ENCODE results near the gene APC2.

The APC2 gene

DNA sequence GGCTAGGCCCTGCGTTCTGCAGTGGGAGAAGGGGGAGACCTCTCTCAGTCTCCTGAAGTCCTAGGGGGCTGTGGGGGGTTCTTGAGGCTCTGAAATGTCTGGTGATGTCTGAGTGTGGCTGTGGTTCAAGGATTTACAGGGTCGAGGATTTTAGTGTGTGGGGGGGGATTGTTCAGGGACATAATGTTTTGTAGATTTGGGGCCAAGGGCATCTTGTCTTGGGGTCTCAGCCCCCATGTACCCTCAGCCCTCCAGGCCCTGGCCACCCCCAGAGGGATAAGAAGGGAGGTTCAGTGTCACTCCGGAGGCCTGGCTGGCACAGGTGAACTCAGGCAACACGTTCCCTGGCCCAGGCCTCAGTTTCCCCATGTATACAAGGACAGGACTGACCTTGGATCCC lies 2.4 kb upstream of the APC2 start:
- no peak for DNase-seq

DNA sequence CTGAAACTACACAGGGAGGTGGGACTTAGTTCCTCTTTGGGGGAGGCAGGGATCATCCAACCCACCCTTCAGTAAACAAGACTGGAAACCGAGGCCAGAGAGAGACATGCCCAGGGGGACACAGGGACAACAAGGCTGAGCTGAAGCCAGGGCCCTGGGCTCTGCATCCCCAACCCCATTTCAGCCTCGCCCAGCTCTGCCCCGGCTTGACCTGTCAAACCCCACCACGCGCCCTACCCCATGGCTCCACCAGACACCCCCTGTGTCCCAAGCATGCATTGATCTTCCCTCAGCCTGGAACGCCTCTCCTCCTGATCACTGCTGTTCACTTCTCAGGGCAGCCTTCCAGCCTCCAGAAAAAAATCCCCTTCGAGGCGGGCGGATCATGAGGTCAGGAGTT lies 2.0 kb upstream of the APC2 start:
- DNase-seq, result no peak

DNA sequence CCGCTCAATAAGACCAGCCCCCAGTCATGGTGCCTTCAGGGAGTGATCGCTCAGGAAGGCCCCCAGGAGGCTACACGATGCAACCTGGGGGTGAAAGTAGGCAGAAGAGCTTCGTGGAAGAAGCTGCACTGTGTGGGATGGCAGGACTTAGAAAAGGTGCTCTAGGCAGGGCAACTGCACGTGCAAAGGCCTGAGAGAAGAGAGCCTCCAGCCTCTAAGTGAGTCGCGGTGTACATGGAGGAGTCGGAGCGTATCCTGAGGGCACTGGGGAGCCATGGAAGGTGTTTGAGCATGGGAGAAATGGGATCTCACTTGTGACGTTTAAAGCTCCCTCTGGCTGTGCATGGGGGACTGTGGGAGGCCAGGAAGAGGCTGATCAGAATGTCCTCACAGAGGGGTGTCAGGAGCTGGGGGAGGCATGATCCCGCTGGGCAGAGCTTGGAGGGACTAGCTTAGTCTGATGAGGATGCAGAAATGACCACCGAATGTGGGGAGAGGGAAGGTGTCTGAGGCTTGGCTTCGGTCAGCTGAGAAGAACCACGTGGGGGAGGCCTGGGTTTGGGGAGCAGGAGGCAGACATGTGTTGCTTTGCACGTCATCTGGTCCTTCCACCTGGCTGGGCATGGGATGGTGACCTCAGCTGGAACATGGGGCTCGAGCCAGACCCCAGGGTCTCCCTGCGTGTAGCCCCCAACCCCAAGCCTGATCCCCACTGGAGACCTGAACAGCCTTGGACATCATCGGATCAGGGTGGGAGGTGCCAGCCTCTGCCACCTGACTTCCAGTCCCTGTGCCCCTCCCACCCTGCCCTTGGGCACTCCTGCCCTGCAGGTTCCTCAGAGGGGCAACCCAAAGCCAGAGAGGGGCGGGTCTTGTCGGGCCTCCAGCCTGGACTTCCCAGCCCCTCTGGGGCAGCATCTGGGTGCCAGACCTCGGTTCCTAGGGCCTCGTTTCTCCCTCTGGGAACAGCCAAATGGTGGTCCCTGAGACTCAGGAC lies 1.1 kb downstream of the APC2 start:
- no peak for DNase-seq

DNA sequence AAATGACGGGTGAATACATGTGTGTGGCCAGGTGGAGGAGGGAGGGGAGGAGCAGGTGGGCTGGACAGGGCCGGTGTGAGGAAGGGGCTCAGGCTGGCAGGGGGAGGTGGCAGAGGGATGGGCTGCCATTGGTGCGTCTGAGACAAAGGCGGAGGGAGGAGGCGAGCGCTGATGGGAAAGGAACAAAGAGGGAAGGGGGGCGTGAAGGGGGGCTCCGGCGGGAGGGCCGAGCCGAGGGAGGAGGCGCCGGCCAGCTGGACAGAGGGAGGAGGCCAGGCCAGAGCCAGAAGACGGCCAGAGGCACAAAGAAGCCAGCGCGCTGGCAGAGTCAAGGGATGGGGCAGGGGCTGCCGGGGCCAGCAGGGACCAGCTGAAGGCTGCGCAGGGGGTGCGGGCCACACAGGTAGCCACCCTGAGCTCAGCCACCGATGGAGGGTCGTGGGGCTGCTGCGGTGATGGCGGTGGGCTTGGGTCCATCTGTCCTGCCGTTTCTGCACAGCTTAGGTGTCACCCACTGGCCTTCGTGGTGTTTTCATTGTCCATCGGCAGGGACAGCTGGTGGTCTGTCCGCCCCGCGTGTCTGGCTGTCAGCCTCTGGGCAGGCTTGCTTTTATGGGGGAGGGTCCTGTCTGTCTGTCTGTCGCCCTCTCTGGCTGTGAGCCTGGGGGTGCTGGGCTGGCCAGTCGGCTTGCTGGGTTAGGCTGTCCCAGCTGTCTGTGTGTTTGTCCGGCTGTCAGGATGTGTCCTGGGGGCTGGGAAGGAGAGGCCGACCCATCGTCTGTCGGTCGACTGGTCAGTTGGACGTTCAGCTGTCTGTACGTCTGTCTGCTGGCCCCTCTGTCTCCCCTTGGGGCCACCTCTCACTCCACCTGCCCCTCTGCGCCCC lies 2.2 kb downstream of the APC2 start:
- DNase-seq, result no peak

DNA sequence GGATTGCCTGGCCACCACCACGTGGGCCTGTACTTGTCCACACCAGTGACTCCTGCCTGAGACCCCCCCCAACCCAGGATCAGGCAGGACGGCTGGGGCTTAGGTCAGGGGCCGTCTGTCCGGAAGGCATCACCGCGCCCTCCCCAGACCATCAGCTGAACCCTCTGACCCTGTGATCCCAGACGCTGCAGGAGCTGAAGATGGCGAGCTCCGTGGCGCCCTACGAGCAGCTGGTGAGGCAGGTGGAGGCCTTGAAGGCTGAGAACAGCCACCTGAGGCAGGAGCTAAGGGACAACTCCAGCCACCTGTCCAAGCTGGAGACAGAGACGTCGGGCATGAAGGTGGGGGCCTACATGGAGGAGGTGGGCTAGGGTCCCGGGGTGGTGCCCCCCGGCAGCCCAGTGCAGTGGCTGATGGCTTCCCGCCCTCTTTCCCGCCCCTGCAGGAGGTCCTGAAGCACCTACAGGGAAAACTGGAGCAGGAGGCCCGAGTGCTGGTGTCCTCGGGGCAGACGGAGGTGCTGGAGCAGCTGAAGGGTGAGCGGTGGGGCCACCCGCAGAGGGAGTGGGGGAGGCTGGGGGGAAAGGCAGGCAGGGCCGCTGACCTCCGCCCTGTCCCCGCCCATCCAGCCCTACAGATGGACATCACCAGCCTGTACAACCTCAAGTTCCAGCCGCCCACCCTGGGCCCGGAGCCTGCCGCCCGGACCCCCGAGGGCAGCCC lies 3.0 kb downstream of the APC2 start:
- DNase-seq, result no peak

DNA sequence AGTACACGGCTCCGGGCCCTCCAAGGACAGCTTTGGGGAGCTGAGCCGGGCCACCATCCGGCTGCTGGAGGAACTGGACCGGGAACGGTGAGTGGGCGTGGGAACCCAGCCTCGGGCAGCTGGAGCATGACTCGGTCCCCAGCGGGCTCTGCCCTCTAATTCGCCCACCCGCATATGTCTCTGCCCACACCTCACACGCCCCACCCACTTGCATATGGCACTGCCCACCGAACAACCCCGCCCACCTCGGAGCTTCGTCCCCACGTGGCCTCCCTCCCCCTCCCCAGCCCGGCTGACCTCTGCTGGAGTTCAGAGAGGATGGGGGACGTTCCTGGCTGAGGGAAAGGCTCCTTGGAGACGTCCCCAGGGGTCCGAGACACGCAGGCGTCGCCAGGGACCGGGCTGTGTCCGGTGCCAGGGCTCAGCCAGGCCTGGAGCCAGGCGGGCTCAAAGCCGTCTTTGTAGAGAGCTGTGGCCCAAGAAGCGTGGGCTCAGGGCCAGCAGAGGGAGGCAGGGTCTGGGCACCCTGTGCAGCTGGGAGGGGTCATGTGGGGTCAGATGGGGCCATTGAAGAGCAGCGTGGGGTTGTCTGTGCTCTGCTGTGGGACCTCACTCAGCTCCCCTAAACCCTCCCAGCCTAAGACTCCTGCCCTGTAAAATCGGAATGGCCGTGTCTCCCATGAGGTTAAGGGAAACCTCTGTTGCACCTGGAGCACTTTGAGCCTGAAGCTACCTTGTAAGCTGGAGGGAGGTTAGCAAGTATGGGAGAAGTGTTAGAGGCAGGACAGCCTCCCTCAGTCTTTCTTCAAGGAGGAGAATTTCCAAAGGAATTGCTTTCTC lies 3.8 kb downstream of the APC2 start:
- no peak for DNase-seq

DNA sequence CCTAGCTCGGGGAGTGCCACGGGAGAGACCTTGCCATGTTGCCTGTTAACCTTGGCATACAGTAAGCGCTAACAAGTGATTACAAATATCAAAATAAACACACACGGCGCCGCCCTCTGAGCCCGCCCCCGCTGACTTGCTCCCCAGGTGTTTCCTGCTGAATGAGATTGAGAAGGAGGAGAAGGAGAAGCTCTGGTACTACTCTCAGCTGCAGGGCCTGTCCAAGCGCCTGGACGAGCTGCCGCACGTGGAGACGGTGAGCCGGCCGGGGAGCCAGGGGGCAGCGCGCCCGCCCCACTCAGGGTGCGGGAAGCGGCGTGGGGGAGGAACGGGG lies 5.0 kb downstream of the APC2 start:
- DNase-seq, result no peak

DNA sequence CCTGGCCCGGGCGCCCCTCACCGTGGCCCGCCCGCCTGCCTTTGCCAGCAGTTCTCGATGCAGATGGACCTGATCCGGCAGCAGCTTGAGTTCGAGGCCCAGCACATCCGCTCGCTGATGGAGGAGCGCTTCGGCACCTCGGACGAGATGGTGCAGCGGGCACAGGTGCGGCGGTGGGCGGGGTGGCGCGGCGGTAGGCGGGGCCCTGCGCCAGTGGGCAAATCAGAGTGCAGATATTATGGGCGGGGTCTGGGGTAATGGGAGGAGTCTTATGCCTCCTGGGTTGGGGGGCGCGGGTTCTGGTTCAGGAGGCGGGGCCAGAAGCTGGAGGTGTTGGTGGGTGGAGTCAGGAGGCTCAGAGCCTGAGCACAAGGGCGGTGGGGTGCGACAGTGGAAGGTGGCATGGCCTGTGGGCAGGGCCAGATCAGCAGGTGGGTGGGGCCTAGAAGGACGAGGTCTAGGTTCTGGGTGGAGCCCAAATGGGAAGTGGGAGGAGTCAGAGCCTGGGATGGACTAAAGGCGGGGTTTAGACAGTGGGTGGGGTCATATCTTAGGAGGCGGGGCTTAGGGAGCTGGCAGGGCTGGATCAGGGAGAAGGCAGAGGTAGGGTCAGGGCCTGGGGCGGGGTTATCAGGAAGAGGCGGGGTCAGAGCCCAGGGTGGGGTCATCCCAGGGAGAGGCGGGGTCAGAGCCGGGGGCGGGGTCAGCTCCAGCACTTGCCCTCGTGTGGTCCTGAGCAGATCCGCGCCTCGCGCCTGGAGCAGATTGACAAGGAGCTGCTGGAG lies 5.6 kb downstream of the APC2 start:
- no peak for DNase-seq

DNA sequence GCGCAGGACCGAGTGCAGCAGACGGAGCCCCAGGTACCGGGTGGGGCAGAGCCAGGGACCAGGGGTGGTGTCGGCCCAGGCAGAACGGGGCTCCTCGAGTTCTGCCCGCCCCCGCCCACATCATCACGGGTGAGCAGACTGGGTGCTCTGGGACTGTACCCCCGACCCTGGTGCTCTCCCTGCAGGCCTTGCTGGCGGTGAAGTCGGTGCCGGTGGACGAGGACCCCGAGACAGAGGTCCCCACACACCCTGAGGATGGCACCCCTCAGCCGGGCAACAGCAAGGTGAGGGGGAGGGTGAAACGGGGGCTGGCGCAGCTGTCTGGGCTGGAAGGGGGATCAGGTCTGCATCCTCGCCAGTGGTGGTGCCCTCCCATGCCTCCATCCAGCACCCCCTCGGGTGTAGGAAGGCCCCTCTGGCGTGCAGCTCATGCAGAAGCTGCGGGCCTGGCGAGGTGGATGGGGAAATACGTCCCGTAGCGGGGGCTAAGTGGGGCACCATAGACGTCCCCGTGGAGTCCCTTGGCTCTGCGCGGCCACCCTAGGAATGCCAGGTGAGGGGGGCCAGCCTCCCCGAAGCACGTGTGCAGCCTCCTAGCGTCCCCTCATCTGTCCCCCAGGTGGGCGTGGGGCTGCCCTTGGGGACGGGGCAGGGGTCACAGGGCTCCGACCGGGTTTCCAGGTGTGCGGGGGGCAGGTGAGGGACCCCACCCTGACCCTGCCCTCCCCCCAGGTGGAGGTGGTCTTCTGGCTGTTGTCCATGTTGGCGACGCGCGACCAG lies 6.4 kb downstream of the APC2 start:
- DNase-seq, result no peak

DNA sequence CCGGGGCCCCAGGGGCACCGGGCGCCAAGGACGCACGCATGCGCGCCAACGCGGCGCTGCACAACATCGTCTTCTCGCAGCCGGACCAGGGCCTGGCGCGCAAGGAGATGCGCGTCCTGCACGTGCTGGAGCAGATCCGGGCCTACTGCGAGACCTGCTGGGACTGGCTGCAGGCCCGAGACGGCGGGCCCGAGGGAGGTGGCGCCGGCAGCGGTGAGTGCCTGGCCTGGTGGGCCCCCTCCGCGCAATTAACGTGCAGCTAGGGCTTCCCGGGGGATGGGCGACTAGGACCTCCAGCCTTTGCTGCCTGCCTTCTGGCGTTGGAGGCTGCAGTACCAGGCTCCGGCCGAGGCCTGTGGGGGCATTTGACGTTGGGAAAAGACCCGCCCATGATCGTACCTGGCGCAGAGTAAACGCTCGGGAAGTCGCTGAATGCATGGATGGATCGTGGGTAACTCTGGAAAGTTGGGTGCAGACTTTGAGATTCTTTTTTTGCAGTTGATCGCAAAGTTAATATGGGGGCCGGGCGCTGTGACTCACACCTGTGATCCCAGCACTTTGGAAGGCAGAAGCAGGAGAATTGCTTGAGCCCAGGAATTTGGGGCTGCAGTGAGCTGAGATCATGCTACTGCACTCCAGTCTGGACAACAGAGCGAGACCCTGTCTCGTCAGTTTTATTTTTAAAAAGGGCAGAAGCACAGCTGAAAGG lies 7.3 kb downstream of the APC2 start:
- DNase-seq, result no peak

DNA sequence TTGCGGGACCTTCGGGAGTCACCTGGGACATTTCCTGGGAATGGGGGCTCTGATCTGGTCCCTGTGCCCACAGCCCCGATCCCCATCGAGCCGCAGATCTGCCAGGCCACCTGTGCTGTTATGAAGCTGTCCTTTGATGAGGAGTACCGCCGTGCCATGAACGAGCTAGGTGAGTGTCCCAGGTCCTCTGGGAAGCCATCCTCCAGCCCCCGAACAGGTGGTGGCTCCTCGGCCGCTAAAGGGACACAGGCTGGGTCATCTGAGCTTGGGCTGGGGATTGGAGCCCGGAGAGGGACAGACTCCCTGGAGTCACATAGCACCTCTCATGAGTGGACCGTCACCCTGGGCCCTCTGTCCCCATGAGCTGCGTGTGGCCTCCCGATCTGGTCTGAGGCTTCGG lies 8.0 kb downstream of the APC2 start:
- DNase-seq, result no peak

DNA sequence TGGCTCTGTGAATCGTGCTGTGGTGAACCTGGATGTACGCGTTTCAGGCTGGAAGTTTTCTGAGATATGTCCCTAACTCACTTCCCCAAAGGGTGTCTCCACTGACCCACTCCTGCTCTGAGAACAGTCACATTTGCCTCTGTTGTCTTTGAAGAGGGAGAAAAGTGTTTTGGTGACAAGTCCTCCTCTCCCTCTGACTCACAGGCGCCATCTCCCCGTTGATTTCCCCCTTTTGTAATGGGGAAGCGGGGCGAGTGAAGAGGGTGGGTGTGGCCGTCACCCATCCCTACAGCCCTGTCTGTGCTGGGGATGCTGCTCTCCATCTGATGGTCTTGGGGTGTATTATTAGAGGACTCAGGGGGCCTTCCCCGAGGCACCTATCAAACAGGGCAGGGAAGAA lies 9.6 kb downstream of the APC2 start:
- no peak for DNase-seq

DNA sequence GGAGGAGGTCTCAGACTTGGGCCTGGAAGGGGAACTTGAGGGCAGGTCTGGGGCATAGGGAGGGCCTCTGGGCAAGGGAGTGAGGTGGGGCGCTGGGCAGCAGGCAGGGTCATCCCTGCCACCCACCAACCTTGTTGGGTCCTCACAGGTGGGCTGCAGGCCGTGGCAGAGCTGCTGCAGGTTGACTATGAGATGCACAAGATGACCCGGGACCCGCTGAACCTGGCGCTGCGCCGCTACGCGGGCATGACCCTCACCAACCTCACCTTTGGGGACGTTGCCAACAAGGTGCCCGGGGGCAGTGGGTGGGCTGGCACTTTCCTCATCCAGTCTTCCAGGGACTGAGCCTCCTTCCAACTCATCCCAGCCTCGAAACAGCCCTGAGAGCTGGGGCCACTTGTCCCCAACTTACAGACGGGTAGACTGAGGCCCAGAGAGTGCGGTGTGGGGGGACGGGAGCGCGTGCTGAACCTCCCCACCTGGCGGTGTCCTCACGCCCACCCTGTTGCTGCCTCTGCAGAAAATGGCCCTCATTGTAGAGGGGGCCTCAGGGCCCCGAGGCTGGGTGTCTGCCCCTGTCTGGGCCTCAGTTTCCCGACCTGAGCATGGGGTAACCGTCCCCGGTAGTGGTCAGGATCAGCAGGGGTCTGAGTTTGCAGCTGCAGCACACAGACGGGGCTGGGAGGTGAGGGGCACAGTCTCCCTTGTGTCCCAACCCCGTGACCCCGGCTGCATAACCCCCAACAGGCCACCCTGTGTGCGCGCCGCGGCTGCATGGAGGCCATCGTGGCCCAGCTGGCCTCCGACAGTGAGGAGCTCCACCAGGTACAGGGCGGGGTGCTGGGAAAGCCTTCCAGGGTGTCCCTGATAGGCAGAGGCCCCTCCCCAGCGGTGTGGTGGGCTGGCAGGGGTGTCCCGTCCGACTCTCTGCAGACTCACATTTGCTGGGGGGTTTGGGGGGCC lies 10.4 kb downstream of the APC2 start:
- no peak for DNase-seq

DNA sequence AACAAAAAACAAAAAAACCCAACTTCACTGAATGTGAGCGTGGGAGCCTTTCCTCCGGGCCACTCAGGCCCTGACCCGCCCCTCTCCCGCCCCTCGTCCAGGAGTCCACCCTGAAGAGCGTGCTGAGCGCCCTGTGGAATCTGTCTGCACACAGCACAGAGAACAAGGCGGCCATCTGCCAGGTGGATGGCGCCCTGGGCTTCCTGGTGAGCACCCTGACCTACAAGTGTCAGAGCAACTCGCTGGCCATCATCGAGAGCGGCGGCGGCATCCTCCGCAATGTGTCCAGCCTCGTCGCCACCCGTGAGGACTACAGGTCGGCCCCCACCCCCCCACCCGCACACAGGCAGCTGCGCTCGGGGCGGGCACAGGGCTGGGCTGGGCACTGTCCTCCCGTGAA lies 11.9 kb downstream of the APC2 start:
- no peak for DNase-seq

DNA sequence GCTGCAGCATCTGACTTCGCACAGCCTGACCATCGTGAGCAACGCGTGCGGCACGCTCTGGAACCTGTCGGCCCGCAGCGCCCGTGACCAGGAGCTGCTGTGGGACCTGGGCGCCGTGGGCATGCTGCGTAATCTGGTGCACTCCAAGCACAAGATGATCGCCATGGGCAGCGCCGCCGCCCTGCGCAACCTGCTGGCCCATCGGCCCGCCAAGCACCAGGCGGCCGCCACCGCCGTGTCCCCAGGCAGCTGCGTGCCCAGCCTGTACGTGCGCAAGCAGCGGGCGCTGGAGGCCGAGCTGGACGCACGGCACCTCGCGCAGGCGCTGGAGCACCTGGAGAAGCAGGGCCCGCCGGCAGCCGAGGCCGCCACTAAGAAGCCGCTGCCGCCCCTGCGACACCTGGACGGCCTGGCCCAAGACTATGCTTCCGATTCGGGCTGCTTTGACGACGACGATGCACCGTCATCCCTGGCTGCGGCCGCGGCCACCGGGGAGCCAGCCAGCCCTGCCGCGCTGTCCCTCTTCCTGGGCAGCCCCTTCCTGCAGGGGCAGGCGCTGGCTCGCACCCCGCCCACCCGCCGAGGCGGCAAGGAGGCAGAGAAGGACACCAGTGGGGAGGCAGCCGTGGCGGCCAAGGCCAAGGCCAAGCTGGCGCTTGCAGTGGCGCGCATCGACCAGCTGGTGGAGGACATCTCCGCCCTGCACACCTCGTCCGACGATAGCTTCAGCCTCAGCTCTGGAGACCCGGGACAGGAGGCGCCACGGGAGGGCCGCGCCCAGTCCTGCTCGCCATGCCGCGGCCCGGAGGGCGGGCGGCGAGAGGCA lies 15.5 kb downstream of the APC2 start:
- no peak for DNase-seq

DNA sequence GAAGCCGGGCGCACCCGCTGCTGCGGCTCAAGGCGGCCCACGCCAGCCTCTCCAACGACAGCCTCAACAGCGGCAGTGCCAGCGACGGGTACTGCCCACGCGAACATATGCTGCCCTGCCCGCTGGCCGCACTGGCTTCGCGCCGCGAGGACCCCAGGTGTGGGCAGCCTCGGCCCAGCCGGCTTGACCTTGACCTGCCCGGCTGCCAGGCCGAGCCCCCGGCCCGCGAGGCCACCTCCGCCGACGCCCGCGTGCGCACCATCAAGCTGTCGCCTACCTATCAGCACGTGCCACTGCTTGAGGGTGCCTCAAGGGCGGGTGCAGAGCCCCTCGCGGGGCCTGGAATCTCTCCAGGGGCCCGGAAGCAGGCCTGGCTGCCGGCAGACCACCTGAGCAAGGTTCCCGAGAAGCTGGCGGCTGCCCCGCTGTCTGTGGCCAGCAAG lies 16.1 kb downstream of the APC2 start:
- DNase-seq, result no peak

DNA sequence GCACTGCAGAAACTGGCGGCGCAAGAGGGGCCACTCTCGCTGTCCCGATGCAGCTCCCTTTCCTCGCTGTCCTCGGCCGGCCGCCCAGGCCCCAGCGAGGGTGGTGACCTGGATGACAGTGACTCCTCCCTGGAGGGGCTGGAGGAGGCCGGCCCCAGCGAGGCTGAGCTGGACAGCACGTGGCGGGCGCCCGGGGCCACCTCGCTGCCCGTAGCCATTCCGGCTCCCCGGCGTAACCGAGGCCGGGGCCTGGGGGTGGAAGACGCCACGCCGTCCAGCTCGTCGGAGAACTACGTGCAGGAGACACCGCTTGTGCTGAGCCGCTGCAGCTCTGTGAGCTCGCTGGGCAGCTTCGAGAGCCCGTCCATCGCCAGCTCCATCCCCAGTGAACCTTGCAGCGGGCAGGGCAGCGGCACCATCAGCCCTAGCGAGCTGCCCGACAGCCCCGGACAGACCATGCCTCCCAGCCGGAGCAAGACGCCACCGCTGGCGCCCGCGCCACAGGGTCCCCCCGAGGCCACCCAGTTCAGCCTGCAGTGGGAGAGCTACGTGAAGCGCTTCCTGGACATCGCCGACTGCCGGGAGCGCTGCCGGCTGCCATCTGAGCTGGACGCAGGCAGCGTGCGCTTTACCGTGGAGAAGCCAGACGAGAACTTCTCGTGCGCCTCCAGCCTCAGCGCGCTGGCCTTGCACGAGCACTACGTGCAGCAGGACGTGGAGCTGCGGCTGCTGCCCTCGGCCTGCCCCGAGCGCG lies 16.7 kb downstream of the APC2 start:
- DNase-seq, result no peak

Data from NCI-H1105 (cell line).